HCT116 (cell line): Measurements from ENCODE around the gene SLC44A5. TPM values are rescaled to one million over a fixed set of nuclear protein-coding genes. Genes with fewer than 3 reads are reported as not detected.

Source experiments
- ATAC-seq: fragments of 200-7000 bp; cut with Tn5 transposase; 2 replicates; pipeline ENCODE4 v1.9.1; 2020; ENCODE audit warnings: mild to moderate bottlenecking, moderate library complexity
- BruUV-seq: library from RNA; stranded (reverse); fragments of 400-500 nt; replicated peaks from 2 replicates; lab custom pipeline; 2021; lab: Mats Ljungman, UMichigan
- CTCF ChIA-PET: fragments of 300-600 bp; sonication (Branson Sonifier 250); formaldehyde crosslinking; loops from one replicate; lab custom pipeline; 2021; ENCODE audit warnings: antibody characterized with exemption; lab: Charles Lee
- POLR2A ChIA-PET: fragments of 300-600, 350-600 bp; sonication (Branson Sonifier 250); formaldehyde crosslinking; loops from one replicate; lab custom pipeline; 2021; ENCODE audit warnings: antibody characterized with exemption; lab: Charles Lee
- RAD21 ChIA-PET, 2 experiments: fragments of 300-600 bp; sonication (Branson Sonifier 250); formaldehyde crosslinking; loops; one replicate each; lab custom pipeline; 2023; ENCODE audit warnings: low total read pairs in 2 of 2; ENCODE audit not compliant: uncharacterized antibody in 2 of 2, unreplicated experiment in 2 of 2, low non-redundant PET in 1 of 2; lab: Charles Lee
- DNase-seq: peaks from one replicate; pipeline ENCODE4 v3.0.0-alpha.2; 2010; ENCODE audit warnings: low read depth, low spot score
- H2AFZ ChIP-seq: fragments of 200-600 bp; shearing (Covaris generic), sonication (generic); 2 replicates; pipeline ENCODE4 v1.6.1; 2017; ENCODE audit warnings: low read depth, mixed run types, mixed read lengths, antibody characterized with exemption, low read length; ENCODE audit not compliant: poor library complexity, severe bottlenecking
- H3K27ac ChIP-seq: 2 replicates; pipeline ENCODE4 v1.5.1; 2012; ENCODE audit warnings: low read depth, low read length
- H3K27me3 ChIP-seq: fragments of 200-600 bp; sonication (generic); 2 replicates; pipeline ENCODE4 v1.6.1; 2016; ENCODE audit warnings: mixed run types, low read length, mixed read lengths; ENCODE audit not compliant: insufficient read depth
- H3K36me3 ChIP-seq, 2 experiments: fragments of 200-500 bp in 1 of 2; fragments of 200-600 bp in 1 of 2; sonication (Bioruptor generic) in 1 of 2; sonication (generic) in 1 of 2; 2 replicates each; pipeline versions ENCODE4 v1.5.1 to v1.6.1; 2014 to 2016; ENCODE audit warnings: low read length in 2 of 2, inconsistent platforms in 1 of 2, mixed read lengths in 1 of 2, mixed run types in 1 of 2; ENCODE audit not compliant: insufficient read depth in 2 of 2, control insufficient read depth in 1 of 2
- H3K4me1 ChIP-seq, 2 experiments: fragments of 200-600 bp in 1 of 2; sonication (generic) in 1 of 2; 2 replicates each; pipeline versions ENCODE4 v1.5.1 to v1.6.1; 2012 to 2017; ENCODE audit warnings: low read length in 2 of 2, inconsistent platforms in 1 of 2, mild to moderate bottlenecking in 1 of 2, mixed read lengths in 1 of 2, mixed run types in 1 of 2, moderate library complexity in 1 of 2; ENCODE audit not compliant: insufficient read depth in 2 of 2, control insufficient read depth in 1 of 2
- H3K4me2 ChIP-seq: fragments of 200-600 bp; sonication (generic); 2 replicates; pipeline ENCODE4 v1.6.1; 2017; ENCODE audit warnings: mixed run types, low read length, mixed read lengths
- H3K4me3 ChIP-seq, 2 experiments: fragments of 200-600 bp in 1 of 2; sonication (generic) in 1 of 2; replicated peaks in 1 of 2; 2 replicates each; pipeline ENCODE4 v1.5.1; 2011 to 2016; ENCODE audit warnings: low read length in 2 of 2, control low read depth in 1 of 2, low read depth in 1 of 2, mild to moderate bottlenecking in 1 of 2, mixed read lengths in 1 of 2, mixed run types in 1 of 2
- H3K79me2 ChIP-seq: fragments of 200-600 bp; sonication (generic); 2 replicates; pipeline ENCODE4 v1.6.1; 2017; ENCODE audit warnings: mild to moderate bottlenecking, mixed run types, low read length, moderate library complexity, mixed read lengths; ENCODE audit not compliant: insufficient read depth
- H3K9ac ChIP-seq: fragments of 200-600 bp; sonication (generic); 2 replicates; pipeline ENCODE4 v1.6.1; 2016; ENCODE audit warnings: low read length, mixed read lengths
- H3K9me2 ChIP-seq: fragments of 200-600 bp; sonication (generic), shearing (Covaris generic); 2 replicates; pipeline ENCODE4 v1.6.1; 2017; ENCODE audit warnings: mixed run types, mild to moderate bottlenecking, moderate library complexity; ENCODE audit not compliant: insufficient read depth
- H3K9me3 ChIP-seq, 2 experiments: fragments of 200-500 bp in 1 of 2; fragments of 200-600 bp in 1 of 2; sonication (Bioruptor generic) in 1 of 2; sonication (generic) in 1 of 2; 2 replicates each; pipeline ENCODE4 v1.6.1; 2014 to 2017; ENCODE audit warnings: low read length in 2 of 2, mixed read lengths in 2 of 2, inconsistent platforms in 1 of 2, low read depth in 1 of 2, mild to moderate bottlenecking in 1 of 2, mixed run types in 1 of 2, moderate library complexity in 1 of 2; ENCODE audit not compliant: control insufficient read depth in 1 of 2, insufficient read depth in 1 of 2
- H4K20me1 ChIP-seq: fragments of 200-600 bp; sonication (generic), shearing (Covaris generic); 2 replicates; pipeline ENCODE4 v1.6.1; 2017; ENCODE audit warnings: mixed run types, mild to moderate bottlenecking, moderate library complexity; ENCODE audit not compliant: insufficient read depth
- CBX3 ChIP-seq: IDR thresholded peaks from 2 replicates; pipeline ENCODE4 v1.6.1; 2012; ENCODE audit warnings: low read depth
- CTCF ChIP-seq, 3 experiments: fragments of 200-600 bp in 1 of 3; sonication (generic) in 1 of 3; IDR thresholded peaks in 2 of 3; conservative IDR thresholded peaks in 1 of 3; 2 replicates each; pipeline ENCODE4 v1.5.1; 2012 to 2017; ENCODE audit warnings: low read depth in 2 of 3, low read length in 2 of 3, antibody characterized with exemption in 1 of 3, borderline replicate concordance in 1 of 3, control low read depth in 1 of 3, mild to moderate bottlenecking in 1 of 3, mixed read lengths in 1 of 3, mixed run types in 1 of 3, moderate library complexity in 1 of 3; ENCODE audit not compliant: insufficient read depth in 1 of 3
- EGR1 ChIP-seq: IDR thresholded peaks from 2 replicates; pipeline ENCODE4 v1.6.1; 2012; ENCODE audit warnings: low read depth
- ELF1 ChIP-seq: IDR thresholded peaks from 2 replicates; pipeline ENCODE4 v1.6.1; 2012; ENCODE audit warnings: low read depth, borderline replicate concordance
- EZH2 ChIP-seq: fragments of 200-600 bp; sonication (generic); IDR thresholded peaks from 2 replicates; pipeline ENCODE4 v1.6.1; 2017; ENCODE audit warnings: antibody characterized with exemption, mixed run types
- FOSL1 ChIP-seq: IDR thresholded peaks from 2 replicates; pipeline ENCODE4 v1.6.1; 2012; ENCODE audit warnings: low read depth
- JUND ChIP-seq: IDR thresholded peaks from 2 replicates; pipeline ENCODE4 v1.6.1; 2012
- MAX ChIP-seq: IDR thresholded peaks from 2 replicates; pipeline ENCODE4 v1.6.1; 2012
- POLR2A ChIP-seq: IDR thresholded peaks from 2 replicates; pipeline ENCODE4 v1.7.0; 2011; ENCODE audit warnings: borderline replicate concordance; ENCODE audit not compliant: insufficient read depth, insufficient read length; ENCODE audit errors: extremely low read depth
- POLR2AphosphoS5 ChIP-seq: IDR thresholded peaks from 2 replicates; pipeline ENCODE4 v1.6.1; 2011; ENCODE audit warnings: mild to moderate bottlenecking, low read depth, low read length, moderate library complexity
- RAD21 ChIP-seq: IDR thresholded peaks from 2 replicates; pipeline ENCODE4 v1.6.1; 2012; ENCODE audit warnings: low read depth, mild to moderate bottlenecking
- REST ChIP-seq: IDR thresholded peaks from 2 replicates; pipeline ENCODE4 v1.6.1; 2012; ENCODE audit warnings: low read depth
- SIN3A ChIP-seq: IDR thresholded peaks from 2 replicates; pipeline ENCODE4 v1.6.1; 2012; ENCODE audit warnings: low read depth
- SRF ChIP-seq: IDR thresholded peaks from 2 replicates; pipeline ENCODE4 v1.6.1; 2012; ENCODE audit warnings: low read depth
- TCF7L2 ChIP-seq: IDR thresholded peaks from 2 replicates; pipeline ENCODE4 v1.7.0; 2011; ENCODE audit warnings: borderline replicate concordance, inconsistent platforms; ENCODE audit not compliant: insufficient read depth, insufficient read length; ENCODE audit errors: extremely low read depth
- YY1 ChIP-seq: IDR thresholded peaks from 2 replicates; pipeline ENCODE4 v1.6.1; 2011; ENCODE audit warnings: low read length, low read depth, moderate library complexity, mild to moderate bottlenecking; ENCODE audit not compliant: insufficient replicate concordance; ENCODE audit errors: extremely low read depth
- ZNF274 ChIP-seq: fragments of 200-500 bp; sonication (Bioruptor generic); IDR thresholded peaks from 2 replicates; pipeline ENCODE4 v1.6.1; 2014; ENCODE audit warnings: mild to moderate bottlenecking, low read depth, low read length, inconsistent platforms
- intact Hi-C: fragments of 100-400 bp; cut with micrococcal nuclease; formaldehyde crosslinking; loops from 2 replicates; pipeline ENCODE4 v1.10.0; 2022
- total RNA-seq: library from RNA; stranded (reverse); gene quantifications from one replicate; pipeline ENCODE4 v1.2.1, GENCODE V29; 2021; ENCODE audit not compliant: unreplicated experiment

The SLC44A5 gene
- total RNA-seq, 1 experiment from 2014 or later = 2.4 TPM

GRCh38 chr1:75165264-75165663 lies 445.6 kb downstream of the SLC44A5 start (continued):
- no peak for TF ChIP-seq REST
- no peak for TF ChIP-seq EGR1
- no peak for TF ChIP-seq CBX3
- no peak for TF ChIP-seq POLR2A
- TF ChIP-seq SRF = no peak

GRCh38 chr1:75159154-75159553 lies 451.8 kb downstream of the SLC44A5 start:
- H3K4me2 ChIP-seq = no peak overlapping the region
- no peak for ATAC-seq
- no peak overlapping the region for H3K27ac ChIP-seq
- POLR2A ChIA-PET = no interaction called here
- H3K9me2 ChIP-seq = no peaks in the 10 kb centered on the region
- no TSS peak for BruUV-seq
- H3K36me3 ChIP-seq = no peaks in the 10 kb centered on the region
- no peak overlapping the region for H3K9ac ChIP-seq
- intact Hi-C loops = no loop called here
- H2AFZ ChIP-seq = no peak overlapping the region
- CTCF ChIA-PET = no interaction called here
- H3K79me2 ChIP-seq = no peaks in the 10 kb centered on the region
- no peaks in the 10 kb centered on the region for H4K20me1 ChIP-seq
- no peak overlapping the region for H3K4me3 ChIP-seq
- H3K9me3 ChIP-seq = no peaks in the 10 kb centered on the region
- no peaks in the 10 kb centered on the region for H3K4me1 ChIP-seq
- no peak for DNase-seq
- RAD21 ChIA-PET = no interaction called here
- H3K27me3 ChIP-seq = peaks cover 20% of the 10 kb centered on the region
- no peak for TF ChIP-seq ELF1
- TF ChIP-seq POLR2AphosphoS5 = no peak
- no peak for TF ChIP-seq TCF7L2
- TF ChIP-seq CBX3 = no peak
- no peak for TF ChIP-seq POLR2A
- TF ChIP-seq JUND = no peak
- no peak for TF ChIP-seq CTCF (IDR thresholded peaks at IDR 0.05 in 2 of 3, conservative IDR thresholded peaks at IDR 0.05 in 1 of 3; ENCODE audit: borderline replicate concordance in 1 of 3, insufficient read depth in 1 of 3, low read depth in 2 of 3, low read length in 2 of 3)
- TF ChIP-seq REST = no peak
- TF ChIP-seq SIN3A = no peak
- no peak for TF ChIP-seq RAD21
- TF ChIP-seq EZH2 = no peak
- TF ChIP-seq MAX = no peak
- TF ChIP-seq SRF = no peak
- TF ChIP-seq EGR1 = no peak
- no peak for TF ChIP-seq FOSL1
- no peak for TF ChIP-seq YY1
- no peak for TF ChIP-seq ZNF274
